ENCODE data around the gene CNPPD1. TPM values are rescaled to one million over a fixed set of nuclear protein-coding genes. Genes with fewer than 3 reads are reported as not detected.
"Not testable (repeated sequence)": the region's sequence is repeated elsewhere in the genome, so short reads cannot be mapped to it uniquely, and the experiment has no call there.

CNPPD1 gene
- total RNA-seq, 1 donor from 2014 or later = 24.1 TPM

GRCh38 chr2:219207884-219208740 lies 31.4 kb upstream of the CNPPD1 start:
- no peak for DNase-seq (ENCODE audit: low read depth, low spot score)

- no peak for DNase-seq (ENCODE audit: low read depth, low spot score)
These were observed 30.6 kb upstream of the CNPPD1 start for GRCh38 chr2:219207134-219207883.

- peak; percentile 69 for DNase-seq (ENCODE audit: low read depth, low spot score)
These were observed 29.8 kb upstream of the CNPPD1 start, which contains the start of gene ZFAND2B for GRCh38 chr2:219206328-219207133. Gene ZFAND2B (plus strand): TSS chr2:219206782. CDS start chr2:219206988, 206 bp downstream.

GRCh38 chr2:219205981-219206327 lies 29.2 kb upstream of the CNPPD1 start:
- DNase-seq (ENCODE audit: low read depth, low spot score) = no peak

GRCh38 chr2:219205165-219205538 lies 28.4 kb upstream of the CNPPD1 start:
- no peak for DNase-seq (ENCODE audit: low read depth, low spot score)

GRCh38 chr2:219204425-219205164 lies 27.9 kb upstream of the CNPPD1 start:
- DNase-seq (ENCODE audit: low read depth, low spot score) = no peak

- not testable (repeated sequence) for DNase-seq (ENCODE audit: low read depth, low spot score)
These were observed 24.6 kb upstream of the CNPPD1 start for GRCh38 chr2:219201331-219201730.

- DNase-seq (ENCODE audit: low read depth, low spot score) = not testable (repeated sequence)
These were observed 24.0 kb upstream of the CNPPD1 start for GRCh38 chr2:219200502-219201326.

GRCh38 chr2:219199470-219200211 lies 22.9 kb upstream of the CNPPD1 start:
- no peak for DNase-seq (ENCODE audit: low read depth, low spot score)

GRCh38 chr2:219198974-219199373 lies 22.2 kb upstream of the CNPPD1 start:
- DNase-seq (ENCODE audit: low read depth, low spot score) = no peak

- DNase-seq (ENCODE audit: low read depth, low spot score) = no peak
These were observed 20.7 kb upstream of the CNPPD1 start for GRCh38 chr2:219197388-219197787.

- no peak for DNase-seq (ENCODE audit: low read depth, low spot score)
These were observed 10.2 kb upstream of the CNPPD1 start for GRCh38 chr2:219186754-219187456.

GRCh38 chr2:219184121-219184520 lies 7.4 kb upstream of the CNPPD1 start:
- DNase-seq (ENCODE audit: low read depth, low spot score) = no peak

GRCh38 chr2:219183151-219183772 lies 6.5 kb upstream of the CNPPD1 start:
- no peak for DNase-seq (ENCODE audit: low read depth, low spot score)

- no peak for DNase-seq (ENCODE audit: low read depth, low spot score)
These were observed 5.8 kb upstream of the CNPPD1 start for GRCh38 chr2:219182331-219183150.

GRCh38 chr2:219181531-219181930 lies 4.8 kb upstream of the CNPPD1 start:
- no peak for DNase-seq (ENCODE audit: low read depth, low spot score)

GRCh38 chr2:219180961-219181360 lies 4.2 kb upstream of the CNPPD1 start:
- no peak for DNase-seq (ENCODE audit: low read depth, low spot score)
